Vagina (tissue), 2 donors: Measurements from ENCODE around the gene NUP107.

Source experiments
- CTCF ChIP-seq, 3 experiments: fragments of 450-650 bp in 2 of 3; fragments of 200-600 bp in 1 of 3; sonication (generic) in 1 of 3; IDR thresholded peaks; one replicate each; pipeline ENCODE4 v1.5.1; 2017 to 2019; ENCODE audit warnings: antibody characterized with exemption in 3 of 3, mild to moderate bottlenecking in 2 of 3, moderate library complexity in 2 of 3
- POLR2AphosphoS5 ChIP-seq, 2 donors: sonication (generic); formaldehyde crosslinking; IDR thresholded peaks; one replicate each; pipeline ENCODE4 v1.9.0; 2017; ENCODE audit warnings: antibody characterized with exemption in 2 of 2, mild to moderate bottlenecking in 2 of 2, low read depth in 1 of 2; ENCODE audit not compliant: insufficient read depth in 1 of 2

- TF ChIP-seq CTCF (IDR thresholded peaks at IDR 0.05), result no peak
- no peak for TF ChIP-seq POLR2AphosphoS5 (IDR thresholded peaks at IDR 0.05; ENCODE audit: insufficient read depth in 1 of 2, low read depth in 1 of 2)
Measured at GRCh38 chr12:68671179-68671578, 15.6 kb upstream of the NUP107 start.
